DND-41 (cell line): ENCODE measurements around the gene KRTAP10-5.

Source experiments
- EZH2 ChIP-seq: IDR thresholded peaks from 3 replicates; pipeline ENCODE4 v1.6.1; 2012; ENCODE audit warnings: borderline replicate concordance, low read depth, mild to moderate bottlenecking, moderate library complexity, low read length, inconsistent platforms; ENCODE audit not compliant: severe bottlenecking
- TF ChIP-seq, protein P1 (sequence below): IDR thresholded peaks from 2 replicates; pipeline ENCODE4 v1.5.1; 2012; ENCODE audit warnings: borderline replicate concordance, low read length, moderate library complexity, mild to moderate bottlenecking; ENCODE audit not compliant: poor library complexity, severe bottlenecking; ENCODE audit errors: extremely low read depth

DNA sequence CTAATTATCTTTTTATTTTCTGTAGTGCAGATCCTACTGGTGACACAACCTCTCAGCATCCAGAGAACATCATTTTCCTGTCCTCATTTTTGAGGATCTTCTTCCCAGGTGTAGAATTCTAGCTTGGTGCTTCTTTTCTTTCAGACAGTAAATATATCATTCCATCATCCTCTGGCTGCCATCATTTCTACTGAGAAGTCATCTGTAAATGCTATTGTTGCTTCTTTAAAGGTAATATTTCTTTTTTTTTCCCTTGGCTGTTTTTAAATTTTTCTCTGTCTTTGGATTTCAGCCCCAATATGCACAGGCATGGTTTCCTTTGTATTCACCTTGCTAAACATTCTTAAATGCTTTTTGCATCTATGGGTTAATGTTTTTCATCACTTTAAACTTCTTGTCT, 43.2 kb upstream of the KRTAP10-5 start:
- TF ChIP-seq EZH2, result no peak
- TF ChIP-seq, protein P1, sequence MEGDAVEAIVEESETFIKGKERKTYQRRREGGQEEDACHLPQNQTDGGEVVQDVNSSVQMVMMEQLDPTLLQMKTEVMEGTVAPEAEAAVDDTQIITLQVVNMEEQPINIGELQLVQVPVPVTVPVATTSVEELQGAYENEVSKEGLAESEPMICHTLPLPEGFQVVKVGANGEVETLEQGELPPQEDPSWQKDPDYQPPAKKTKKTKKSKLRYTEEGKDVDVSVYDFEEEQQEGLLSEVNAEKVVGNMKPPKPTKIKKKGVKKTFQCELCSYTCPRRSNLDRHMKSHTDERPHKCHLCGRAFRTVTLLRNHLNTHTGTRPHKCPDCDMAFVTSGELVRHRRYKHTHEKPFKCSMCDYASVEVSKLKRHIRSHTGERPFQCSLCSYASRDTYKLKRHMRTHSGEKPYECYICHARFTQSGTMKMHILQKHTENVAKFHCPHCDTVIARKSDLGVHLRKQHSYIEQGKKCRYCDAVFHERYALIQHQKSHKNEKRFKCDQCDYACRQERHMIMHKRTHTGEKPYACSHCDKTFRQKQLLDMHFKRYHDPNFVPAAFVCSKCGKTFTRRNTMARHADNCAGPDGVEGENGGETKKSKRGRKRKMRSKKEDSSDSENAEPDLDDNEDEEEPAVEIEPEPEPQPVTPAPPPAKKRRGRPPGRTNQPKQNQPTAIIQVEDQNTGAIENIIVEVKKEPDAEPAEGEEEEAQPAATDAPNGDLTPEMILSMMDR, result no peak
